ENCODE measurements around the gene ANTKMT.

GRCh38 chr16:678858-679813 lies 41.8 kb upstream of the ANTKMT start:
- no peak for TF ChIP-seq EP300 (IDR thresholded peaks at IDR 0.05)
- no peak for TF ChIP-seq CTCF (IDR thresholded peaks at IDR 0.05)
